ENCODE data around the gene KCNN4.

The KCNN4 gene

GRCh38 chr19:43755256-43755801, 25.4 kb downstream of the KCNN4 start (continued):
- TF ChIP-seq REST (tag by site-specific recombination; IDR thresholded peaks at IDR 0.05) (peak; percentile 39; the same call in 1 of the 2 replicates), ZFP69B (tag by site-specific recombination; IDR thresholded peaks at IDR 0.05) (0 out of 2 replicates have a peak, but pooled peaks have one; percentile 16), ZNF2 (tag by site-specific recombination; IDR thresholded peaks at IDR 0.05) (peak; percentile 27; the same call in 1 of the 2 replicates), PBX3 (CRISPR knock-in tag; IDR thresholded peaks at IDR 0.05) (no peak), WT1 (tag by site-specific recombination; IDR thresholded peaks at IDR 0.05) (no peak; the same call in 1 of the 2 replicates), ZNF292 (tag by site-specific recombination; IDR thresholded peaks at IDR 0.05; ENCODE audit: borderline replicate concordance, low read depth) (no peak), GLIS1 (tag by site-specific recombination; IDR thresholded peaks at IDR 0.05) (no peak), ZNF654 (tag by site-specific recombination; IDR thresholded peaks at IDR 0.05; ENCODE audit: low read depth) (0 out of 2 replicates have a peak, but pooled peaks have one; percentile 1), HOXA7 (CRISPR knock-in tag; IDR thresholded peaks at IDR 0.05; ENCODE audit: borderline replicate concordance) (no peak), ZNF624 (tag by site-specific recombination; IDR thresholded peaks at IDR 0.05) (no peak), PATZ1 (tag by site-specific recombination; IDR thresholded peaks at IDR 0.05) (no peak), ZFP3 (tag by site-specific recombination; IDR thresholded peaks at IDR 0.05; ENCODE audit: low read depth) (peak; percentile 16; the same call in 1 of the 2 replicates), ZNF544 (tag by site-specific recombination; IDR thresholded peaks at IDR 0.05) (no peak), ZNF76 (tag by site-specific recombination; IDR thresholded peaks at IDR 0.05; ENCODE audit: borderline replicate concordance, low read depth) (peak; percentile 4; the same call in 1 of the 2 replicates), ZNF302 (tag by site-specific recombination; IDR thresholded peaks at IDR 0.05; ENCODE audit: low read depth) (no peak), RBAK (tag by site-specific recombination; IDR thresholded peaks at IDR 0.05) (0 out of 2 replicates have a peak, but pooled peaks have one; percentile 31), KLF16 (tag by site-specific recombination; IDR thresholded peaks at IDR 0.05) (0 out of 2 replicates have a peak, but pooled peaks have one; percentile 15), ZNF664 (tag by site-specific recombination; IDR thresholded peaks at IDR 0.05) (0 out of 2 replicates have a peak, but pooled peaks have one; percentile 36), ZNF692 (tag by site-specific recombination; IDR thresholded peaks at IDR 0.05) (no peak), ZBTB20 (tag by site-specific recombination; IDR thresholded peaks at IDR 0.05) (0 out of 2 replicates have a peak, but pooled peaks have one; percentile 7), ZNF707 (tag by site-specific recombination; IDR thresholded peaks at IDR 0.05) (no peak), ZNF398 (tag by site-specific recombination; IDR thresholded peaks at IDR 0.05) (0 out of 2 replicates have a peak, but pooled peaks have one; percentile 5), ZNF426 (tag by site-specific recombination; IDR thresholded peaks at IDR 0.05) (no peak), GFI1B (tag by site-specific recombination; IDR thresholded peaks at IDR 0.05) (peak; percentile 3; the same call in 1 of the 2 replicates), ZNF610 (tag by site-specific recombination; IDR thresholded peaks at IDR 0.05; ENCODE audit: borderline replicate concordance) (no peak; the same call in 1 of the 2 replicates)
- TF ChIP-seq, protein P1, sequence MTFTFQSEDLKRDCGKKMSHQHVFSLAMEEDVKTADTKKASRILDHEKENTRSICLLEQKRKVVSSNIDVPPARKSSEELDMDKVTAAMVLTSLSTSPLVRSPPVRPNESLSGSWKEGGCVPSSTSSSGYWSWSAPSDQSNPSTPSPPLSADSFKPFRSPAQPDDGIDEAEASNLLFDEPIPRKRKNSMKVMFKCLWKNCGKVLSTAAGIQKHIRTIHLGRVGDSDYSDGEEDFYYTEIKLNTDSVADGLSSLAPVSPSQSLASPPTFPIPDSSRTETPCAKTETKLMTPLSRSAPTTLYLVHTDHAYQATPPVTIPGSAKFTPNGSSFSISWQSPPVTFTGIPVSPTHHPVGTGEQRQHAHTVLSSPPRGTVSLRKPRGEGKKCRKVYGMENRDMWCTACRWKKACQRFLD (tag by site-specific recombination; IDR thresholded peaks at IDR 0.05) = no peak
- TF ChIP-seq, protein P2, sequence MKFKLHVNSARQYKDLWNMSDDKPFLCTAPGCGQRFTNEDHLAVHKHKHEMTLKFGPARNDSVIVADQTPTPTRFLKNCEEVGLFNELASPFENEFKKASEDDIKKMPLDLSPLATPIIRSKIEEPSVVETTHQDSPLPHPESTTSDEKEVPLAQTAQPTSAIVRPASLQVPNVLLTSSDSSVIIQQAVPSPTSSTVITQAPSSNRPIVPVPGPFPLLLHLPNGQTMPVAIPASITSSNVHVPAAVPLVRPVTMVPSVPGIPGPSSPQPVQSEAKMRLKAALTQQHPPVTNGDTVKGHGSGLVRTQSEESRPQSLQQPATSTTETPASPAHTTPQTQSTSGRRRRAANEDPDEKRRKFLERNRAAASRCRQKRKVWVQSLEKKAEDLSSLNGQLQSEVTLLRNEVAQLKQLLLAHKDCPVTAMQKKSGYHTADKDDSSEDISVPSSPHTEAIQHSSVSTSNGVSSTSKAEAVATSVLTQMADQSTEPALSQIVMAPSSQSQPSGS (tag by site-specific recombination; IDR thresholded peaks at IDR 0.05; ENCODE audit: low read depth) = no peak
